Stimulated activated CD8-positive, alpha-beta memory T cell treated with anti-CD3 and anti-CD28 coated beads, Interleukin-4, amount 100 ng/mL, for 1 hour (primary cell): ENCODE measurements around the gene ZNF385B.
"Not testable (repeated sequence)": the region's sequence is repeated elsewhere in the genome, so short reads cannot be mapped to it uniquely, and the experiment has no call there.

Experiments
- DNase-seq, 2 donors: peaks; one replicate each; pipeline ENCODE4 v3.0.0-alpha.2; 2020; ENCODE audit warnings: low read depth in 2 of 2, low spot score in 1 of 2

ZNF385B gene

DNA sequence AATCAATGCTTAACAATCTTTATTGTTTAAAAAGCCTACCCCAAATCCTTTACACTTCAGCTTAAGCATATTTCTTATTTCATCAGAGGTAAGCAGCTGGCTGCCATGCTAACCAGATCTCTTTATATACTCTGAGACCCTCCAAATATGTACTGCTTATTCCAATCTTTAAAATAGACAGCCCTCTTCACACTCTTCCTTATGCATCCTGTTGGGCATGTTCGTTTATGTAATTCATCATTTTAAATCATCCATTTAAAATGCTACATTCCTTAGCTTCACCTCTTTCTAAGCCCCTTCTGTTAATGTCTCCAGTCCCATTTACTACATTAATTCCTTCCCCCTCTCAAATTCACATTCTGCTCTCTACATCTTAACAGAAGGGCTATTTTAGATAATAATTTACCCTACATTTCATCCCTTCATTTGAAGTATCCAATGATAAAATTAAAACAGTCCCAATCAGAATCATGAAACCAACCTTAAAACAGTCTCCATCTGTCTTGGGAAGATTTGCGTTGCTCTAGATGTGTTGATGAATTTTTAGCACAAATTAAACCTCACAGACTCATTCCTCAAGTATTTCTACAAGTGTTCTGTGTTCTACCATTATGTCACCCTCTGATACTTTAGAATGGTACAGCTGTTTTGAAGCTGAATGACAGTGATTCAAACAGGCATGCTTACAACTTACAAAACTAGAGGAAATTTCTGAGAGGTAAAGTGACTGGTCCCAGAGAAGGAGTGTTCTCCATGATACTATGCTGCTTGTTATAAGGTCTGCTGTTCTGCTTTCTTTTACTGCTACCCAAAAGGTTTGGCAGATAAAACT is 59.1 kb downstream of the ZNF385B start:
- no peak for DNase-seq

DNA sequence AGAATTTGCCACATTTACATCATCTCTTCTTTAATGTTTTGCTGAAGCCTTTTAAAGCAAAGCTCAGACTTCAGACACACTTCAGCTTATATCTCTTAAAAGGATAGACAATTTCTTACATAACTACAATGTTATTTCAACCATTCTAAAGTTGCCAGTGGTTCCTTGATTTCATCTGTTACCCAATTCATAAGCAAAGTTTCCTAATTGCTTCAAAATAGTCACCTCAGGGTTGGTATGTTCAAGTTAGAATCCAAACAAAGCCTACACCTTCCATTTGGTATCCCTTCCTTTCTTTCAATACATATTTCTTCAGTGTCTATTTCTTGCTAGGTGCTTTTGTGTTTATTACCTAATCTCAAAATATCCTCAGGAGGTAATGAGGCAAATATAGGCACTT is 60.6 kb downstream of the ZNF385B start:
- DNase-seq = no peak

DNA sequence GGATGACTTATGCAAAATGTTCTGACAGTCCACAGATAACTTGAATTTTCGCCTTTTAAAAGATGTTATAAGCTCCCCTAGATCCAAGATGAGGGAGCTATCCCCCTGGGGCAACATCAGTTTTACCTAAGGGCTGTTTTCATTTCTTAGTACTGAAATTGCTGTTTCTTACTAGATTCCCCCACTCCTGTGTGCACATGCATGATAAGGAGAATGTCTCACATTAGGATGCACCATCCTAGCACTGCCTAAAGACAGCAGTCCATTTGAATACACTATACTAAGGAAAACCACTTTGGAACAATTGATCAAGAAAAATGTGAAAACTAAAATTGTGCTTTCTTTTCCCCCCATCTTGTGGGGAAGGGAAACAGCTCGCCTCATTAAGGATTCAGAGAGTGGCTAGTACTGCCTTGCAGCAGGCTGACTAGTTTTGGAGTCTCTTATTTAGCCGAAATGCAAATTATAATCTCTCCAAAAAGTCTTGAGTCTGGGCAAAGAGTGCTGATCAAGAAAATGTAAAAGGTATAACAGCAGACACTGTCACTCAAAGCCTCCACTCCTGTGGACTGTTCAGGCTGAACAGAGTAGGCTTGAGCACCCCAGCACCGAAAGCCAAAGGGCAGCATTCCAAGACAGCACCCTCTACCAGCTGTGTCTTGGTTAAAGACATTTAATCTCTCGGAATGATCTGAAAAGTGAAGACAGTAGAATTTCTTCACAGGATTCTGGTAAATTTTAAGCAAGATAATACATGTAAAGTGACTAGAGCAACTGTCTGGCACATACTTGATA is 65.0 kb downstream of the ZNF385B start:
- no peak for DNase-seq

DNA sequence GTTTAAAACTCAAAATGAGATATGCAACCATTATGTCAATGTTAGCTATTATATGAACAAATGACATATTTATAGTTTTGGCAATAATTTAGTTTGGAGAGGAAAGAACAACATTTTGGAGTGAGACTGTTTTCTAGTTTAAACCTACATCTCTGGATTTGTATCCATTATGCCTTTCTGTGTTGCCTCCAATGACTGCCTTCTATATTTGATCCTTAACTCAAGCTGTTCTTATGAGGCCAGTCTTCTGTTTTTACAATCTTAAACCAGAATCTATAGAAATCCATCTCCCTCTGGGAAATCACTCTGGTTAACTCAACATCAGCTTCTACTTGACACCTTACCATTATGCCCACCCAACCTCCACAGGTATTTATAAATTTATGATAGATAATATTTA is 67.5 kb downstream of the ZNF385B start:
- DNase-seq = no peak

DNA sequence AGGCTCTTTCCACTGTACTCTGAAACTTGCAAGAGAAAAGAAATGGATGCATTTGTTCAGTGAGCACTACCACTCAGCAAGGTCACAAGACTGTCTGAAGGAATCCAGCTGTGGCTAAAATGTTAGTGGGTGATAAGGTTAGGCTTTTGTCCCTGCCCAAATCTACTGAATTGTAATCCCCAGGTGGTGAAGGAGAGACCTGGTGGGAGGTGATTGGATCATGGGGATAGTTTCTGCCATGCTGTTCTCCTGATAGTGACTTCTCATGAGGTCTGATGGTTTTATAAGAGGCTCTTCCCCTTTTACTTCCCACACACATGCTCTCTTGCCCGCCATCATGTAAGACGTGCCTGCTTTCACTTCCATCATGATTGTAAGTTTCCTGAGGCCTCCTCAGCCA is 68.2 kb downstream of the ZNF385B start:
- DNase-seq = no peak

DNA sequence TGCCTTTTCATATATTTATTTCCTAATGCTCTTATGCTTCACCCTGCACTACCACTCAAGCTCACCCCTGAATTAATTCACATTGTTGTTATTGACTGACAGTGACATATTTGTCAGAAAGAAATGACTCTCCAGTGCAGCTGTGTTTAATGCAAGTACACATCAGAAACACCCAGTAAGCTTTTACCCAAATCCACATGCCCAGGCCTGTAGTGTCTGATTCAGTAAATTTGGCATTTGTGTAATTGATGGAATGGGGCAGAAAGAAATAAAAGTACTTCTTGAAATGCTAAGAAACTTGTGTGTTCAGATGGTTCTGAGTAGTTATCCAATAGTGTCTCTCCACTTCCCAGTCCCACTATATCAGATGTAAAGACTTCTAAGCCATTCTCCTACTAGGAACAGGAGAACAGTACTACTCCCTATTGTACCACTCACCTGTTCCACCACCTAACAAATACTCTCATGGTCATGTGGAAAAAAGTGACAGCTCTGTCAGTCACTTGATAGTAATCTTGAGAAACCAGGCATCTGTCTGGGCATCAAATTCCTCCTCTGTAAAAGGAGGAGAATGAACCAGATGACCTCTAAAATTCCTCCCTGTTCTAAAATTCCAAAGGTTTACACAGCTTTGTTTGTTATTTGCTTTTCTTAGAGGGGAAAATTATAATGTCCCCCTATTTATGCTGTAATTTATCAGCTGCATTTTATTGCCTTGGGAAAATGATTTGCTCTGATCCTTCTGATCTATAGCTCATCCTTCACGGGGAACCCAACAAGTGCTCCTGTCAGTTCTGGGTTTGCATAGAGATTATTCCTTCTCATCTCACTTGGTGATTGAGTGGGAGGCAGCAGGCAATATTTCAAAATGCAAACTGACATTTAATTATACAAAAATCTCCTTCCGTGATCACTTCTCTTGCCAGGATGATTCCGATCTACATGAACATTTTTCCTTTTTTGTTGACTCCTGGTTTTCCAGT is 70.9 kb downstream of the ZNF385B start:
- DNase-seq = no peak

DNA sequence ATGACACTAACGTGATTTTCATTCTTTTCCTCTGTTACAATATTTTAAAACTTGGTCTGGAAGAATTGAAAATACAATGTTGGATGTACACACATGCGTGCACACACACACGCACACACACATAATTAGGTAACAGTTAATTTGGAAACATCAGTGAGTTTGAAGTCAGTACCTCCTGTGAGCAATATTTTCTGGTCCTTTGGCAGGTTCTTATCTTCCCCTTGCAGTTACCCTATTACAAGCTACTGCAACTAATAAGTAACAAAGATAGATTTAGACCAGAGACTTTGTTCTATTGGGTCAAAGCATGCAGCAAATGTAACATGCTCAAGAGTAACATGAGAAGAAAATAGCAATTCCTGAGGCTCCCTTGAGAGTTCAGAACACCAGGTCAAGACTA is 73.3 kb downstream of the ZNF385B start:
- DNase-seq = no peak

DNA sequence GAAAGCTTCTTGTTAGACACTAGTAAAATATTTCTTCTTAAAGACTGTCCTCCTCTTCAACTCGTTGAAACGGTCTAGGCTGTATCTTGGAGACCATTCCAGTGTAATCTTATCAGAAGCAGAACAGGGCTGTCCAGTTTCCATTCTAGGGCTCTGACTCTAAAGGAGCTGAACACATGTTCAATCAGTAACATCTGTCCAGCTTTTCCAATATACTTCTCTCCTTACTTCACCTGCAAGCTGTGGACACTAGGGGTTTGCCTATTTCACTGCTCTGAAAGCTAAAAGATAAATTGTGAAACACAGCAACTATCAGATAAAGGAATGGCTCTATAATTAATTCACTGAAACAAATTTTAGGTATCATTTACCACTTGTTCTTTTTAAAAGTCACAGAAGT is 73.8 kb downstream of the ZNF385B start:
- DNase-seq = no peak

DNA sequence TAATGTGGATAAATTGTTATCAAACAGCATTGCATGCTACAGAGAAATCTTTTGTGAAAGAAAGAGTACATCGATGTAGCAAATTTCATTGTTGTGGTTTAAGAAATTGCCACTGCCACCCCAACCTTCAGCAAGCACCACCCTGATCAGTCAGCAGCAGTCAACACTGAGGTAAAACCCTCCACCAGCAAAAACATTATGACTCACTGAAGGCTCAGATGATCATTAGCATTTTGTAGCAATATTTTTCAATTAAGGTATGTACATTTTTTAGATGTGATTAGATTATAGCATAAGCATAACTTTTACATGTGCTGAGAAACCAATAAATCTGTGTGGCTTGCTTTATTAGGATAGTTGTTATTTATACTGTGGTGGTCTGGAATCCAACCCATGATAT is 75.5 kb downstream of the ZNF385B start:
- no peak for DNase-seq

DNA sequence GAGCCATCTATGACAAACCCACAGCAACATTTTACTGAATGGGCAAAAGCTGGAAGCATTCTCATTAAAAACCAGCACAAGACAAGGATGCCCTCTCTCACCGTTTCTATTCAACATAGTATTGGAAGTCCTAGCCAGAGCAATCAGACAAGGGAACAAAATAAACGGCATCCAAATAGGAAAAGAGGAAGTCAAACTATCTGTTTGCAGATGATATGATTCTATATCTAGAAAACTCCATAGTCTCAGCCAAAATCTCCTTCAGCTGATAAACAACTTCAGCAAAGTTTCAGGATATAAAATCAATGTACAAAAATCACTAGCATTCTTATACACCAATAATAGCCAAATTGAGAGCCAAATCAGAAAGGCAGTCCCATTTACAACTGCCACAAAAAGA is 79.1 kb downstream of the ZNF385B start:
- not testable (repeated sequence) for DNase-seq

DNA sequence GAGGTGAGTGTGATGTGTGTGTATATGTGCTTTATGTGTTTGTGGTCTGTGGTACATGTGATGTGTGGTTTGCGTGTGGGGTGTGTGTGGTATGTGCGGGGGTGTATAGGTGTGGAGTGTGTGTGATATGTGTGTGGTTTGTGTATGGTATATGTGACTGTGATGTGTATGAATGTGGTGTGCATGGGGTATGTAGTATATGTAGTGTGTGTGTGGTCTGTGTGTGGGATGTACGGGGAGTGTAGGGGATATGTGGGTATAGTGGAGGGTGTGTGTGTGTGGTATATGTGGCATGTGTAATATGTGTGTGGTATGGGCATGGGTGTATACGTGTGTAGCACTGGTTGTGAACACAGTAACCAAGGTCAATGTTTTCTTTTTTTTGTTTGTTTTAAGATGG is 87.4 kb downstream of the ZNF385B start:
- DNase-seq = no peak

DNA sequence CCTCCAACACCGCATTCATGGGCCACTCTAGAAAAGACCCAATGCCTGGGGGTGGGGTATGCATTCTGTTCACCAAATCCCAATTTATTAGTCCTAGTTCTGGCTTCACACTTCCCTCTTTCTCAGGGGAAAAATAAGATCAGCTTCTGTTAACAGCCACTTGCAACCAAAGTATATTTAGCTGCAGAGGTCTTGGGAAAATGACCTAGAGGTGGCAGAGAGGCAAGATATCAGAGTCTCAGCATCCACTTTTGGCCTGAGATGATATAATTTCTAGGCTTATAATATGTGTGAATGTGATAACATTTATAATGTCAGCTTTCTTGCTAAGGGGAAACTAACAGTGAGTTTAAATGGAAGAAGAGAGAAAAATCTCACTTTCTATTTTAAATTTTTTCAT is 89.1 kb downstream of the ZNF385B start:
- DNase-seq = no peak

DNA sequence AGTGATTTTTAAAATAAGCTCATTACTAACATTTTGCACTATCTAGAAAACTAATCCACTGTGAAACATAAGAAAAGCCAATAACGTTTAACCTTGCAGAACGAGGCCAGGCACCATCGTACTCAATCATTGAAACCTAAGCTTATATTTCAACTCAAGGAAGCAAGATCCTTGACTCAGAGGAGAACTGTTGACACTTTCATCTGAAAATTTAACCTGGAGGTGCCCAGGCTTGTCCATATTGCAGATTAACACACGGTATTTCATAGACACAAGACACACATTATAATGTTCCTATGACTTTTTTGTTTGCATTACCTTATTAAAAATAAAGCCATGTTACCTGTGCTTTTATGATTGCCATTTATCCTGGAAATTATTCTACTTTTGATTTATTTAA is 89.6 kb downstream of the ZNF385B start:
- DNase-seq = no peak

DNA sequence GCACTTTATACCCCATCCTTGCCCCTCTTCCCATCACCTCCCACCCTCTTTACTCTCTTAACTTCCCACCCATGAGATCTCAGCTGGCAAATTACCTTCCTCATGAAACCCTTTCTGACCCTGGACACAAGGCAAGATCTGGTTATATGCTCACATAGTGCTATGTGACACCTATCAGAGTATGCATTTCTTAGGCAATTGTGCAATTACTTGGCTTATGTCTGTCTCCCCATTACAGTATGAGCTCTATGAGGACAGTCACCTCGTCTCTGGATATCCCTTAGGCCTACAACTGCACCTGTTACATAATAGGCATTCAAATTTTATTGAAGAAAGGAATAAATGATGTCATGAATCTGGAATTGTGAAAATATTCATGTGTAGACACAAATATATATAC is 91.4 kb downstream of the ZNF385B start:
- DNase-seq = no peak

DNA sequence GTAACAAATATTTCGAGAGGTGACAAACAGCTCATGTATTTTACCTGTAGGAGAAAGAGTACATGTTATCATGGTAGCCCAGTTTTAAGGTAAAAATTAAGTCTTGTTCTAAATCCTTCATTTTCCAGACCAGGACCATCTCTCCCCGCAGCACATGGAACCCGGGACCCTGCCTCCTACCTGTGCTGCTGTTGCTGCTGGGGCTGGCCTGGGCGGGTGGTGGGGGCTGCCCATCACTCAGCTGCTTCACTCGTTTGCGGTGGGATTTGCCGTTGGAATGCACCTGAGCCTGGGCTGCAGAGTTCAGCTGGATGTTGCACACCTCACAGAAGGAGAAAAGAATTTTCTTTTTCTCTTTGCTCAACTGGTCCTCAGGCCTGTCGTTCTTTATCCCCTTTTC is 92.1 kb downstream of the ZNF385B start:
- no peak for DNase-seq

DNA sequence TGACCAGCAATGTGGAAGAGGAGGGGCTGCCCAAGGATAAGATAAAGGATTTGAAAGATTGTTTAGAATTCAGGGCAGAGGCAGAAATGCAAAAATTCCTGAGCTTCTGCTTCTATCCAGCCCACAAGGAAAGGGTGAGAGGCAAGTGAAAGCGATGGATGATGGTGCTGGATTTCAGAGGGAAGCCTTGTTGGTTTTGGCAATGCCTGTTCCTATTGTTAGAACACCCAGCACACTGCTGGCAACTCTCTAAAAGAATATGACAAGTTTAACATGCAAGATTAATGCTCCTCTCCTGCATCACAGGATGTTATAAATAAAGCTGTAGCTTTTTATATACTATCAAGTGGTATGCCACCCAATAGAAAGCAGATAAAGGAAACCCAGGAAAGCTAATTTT is 92.6 kb downstream of the ZNF385B start:
- no peak for DNase-seq

DNA sequence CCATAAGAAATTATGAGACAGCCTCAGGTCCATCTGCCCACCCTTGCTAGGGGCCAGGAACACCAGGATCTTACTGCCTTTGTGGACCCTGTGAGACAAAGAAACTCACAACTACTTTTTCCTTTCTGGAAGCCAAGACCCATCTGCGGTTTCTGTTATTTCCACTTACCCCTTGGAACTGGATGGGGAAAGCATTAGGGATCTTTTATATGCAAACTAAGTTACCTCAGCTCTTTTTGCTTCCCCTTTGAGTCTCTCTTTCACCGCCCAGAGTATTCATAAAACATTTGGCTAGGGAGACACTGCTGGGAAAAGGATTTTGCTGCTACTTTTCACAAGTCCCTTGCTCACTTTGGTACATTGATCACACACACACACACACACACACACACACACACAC is 95.7 kb downstream of the ZNF385B start:
- no peak for DNase-seq

DNA sequence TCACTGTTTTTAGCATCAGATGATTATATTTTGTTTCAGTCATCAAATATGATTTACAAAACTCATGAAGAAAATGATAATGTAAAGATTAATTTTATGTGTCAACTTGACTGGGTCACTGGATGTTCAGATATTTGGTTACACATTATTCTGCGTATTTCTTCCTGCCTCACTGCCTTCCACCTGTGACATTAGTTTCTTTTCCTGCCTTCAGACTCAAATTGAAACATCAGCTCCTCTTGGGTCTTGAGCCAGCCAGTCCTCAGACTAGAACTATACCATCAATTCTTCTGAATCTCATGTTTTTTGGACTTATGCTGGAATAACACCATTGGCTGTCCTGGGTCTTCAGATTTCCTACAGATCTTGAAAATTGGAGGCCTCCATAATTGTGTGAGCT is 96.7 kb downstream of the ZNF385B start:
- DNase-seq = no peak

DNA sequence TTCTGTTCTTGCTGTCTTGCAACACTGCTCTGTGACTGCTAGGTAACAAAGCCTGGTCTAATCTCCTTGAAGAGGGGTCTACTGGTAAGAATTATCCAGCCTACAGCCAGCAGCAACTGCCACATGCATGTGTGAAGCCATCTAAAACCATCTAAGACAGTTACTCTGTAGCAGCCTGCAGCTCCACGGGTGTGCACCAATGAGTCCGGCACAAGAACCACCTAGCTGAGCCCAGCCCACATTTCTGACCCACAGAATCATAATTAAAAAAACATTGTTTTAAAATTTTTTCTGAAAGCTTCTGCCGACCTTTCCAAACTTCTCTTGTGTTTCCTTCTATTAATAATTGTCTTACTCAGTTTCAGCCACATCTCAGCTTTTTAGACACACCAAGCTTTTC is 102.8 kb downstream of the ZNF385B start:
- DNase-seq = no peak

DNA sequence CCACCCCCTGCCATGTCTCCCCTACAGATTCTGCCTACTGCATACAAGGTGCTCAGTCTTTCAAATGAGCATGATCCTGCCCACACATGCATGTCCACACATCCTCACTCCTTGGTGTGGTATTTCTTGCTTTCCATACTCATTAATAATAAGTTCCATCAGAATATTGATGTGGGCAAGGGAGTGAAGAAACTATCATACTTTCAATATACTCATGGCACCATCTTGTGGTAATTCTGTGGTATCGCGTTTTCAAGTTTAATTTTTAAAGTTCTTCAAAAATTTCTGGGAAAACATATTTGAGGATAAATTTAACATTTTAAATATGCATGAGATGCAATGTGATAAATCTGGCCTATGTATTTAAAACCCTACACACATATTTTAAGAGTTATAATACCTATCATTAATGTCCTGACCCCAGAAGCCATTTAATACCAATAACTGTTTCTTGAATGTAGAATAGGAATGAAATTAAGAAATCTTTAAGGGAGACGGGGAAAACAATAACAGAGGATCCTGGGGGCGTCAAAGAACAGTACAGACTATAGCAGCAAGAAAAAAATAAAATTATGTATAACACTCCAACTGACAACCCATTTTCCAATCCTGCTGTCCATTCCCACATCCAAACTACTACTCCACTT is 110.1 kb downstream of the ZNF385B start:
- DNase-seq = no peak

DNA sequence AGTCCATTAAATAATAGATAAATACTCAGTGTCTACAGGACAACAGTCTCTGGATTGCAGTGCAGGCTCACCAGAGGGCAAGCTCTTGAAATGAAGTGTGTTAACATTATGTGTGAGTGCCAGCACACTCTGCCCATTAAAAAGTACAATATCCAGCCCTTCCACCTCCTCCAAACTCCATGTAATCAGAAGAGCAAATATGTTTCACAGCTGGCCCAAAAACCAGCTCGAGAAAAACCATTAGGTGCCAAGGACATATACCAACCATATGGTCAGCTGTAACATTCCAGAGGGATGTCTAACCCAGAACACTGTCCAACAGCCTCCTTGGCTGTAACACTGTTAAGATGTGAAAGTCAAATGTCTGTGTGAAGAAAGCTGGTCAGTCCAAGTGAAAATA is 112.2 kb downstream of the ZNF385B start:
- DNase-seq = no peak
